Upper lobe of left lung (tissue), 6 donors: ENCODE measurements around the gene SPRED3. TPM values are rescaled to one million over a fixed set of nuclear protein-coding genes. Genes with fewer than 3 reads are reported as not detected.

ENCODE experiments used
- ATAC-seq, 2 donors: fragments of 200-7000 bp; cut with Tn5 transposase; one replicate each; pipeline ENCODE4 v1.9.1; 2022; ENCODE audit warnings: mild to moderate bottlenecking in 2 of 2, moderate library complexity in 2 of 2; ENCODE audit not compliant: low FRiP score in 2 of 2
- DNase-seq, 2 donors: peaks; one replicate each; pipeline ENCODE4 v3.0.0-alpha.2; 2019 to 2020
- H3K27ac ChIP-seq, 4 donors: fragments of 200-600 bp; sonication (generic); one replicate each; pipeline ENCODE4 v1.5.1; 2016 to 2019
- H3K27me3 ChIP-seq, 4 donors: fragments of 200-600 bp; sonication (generic); one replicate each; pipeline ENCODE4 v1.5.1; 2017 to 2019
- H3K36me3 ChIP-seq, 4 donors: fragments of 200-600 bp; sonication (generic); one replicate each; pipeline ENCODE4 v1.5.1; 2016 to 2019
- H3K4me1 ChIP-seq, 4 donors: fragments of 200-600 bp; sonication (generic); one replicate each; pipeline ENCODE4 v1.5.1; 2018 to 2019
- H3K4me3 ChIP-seq, 4 donors: fragments of 200-600 bp; sonication (generic); one replicate each; pipeline ENCODE4 v1.5.1; 2017 to 2019; ENCODE audit warnings: mild to moderate bottlenecking in 2 of 4, moderate library complexity in 1 of 4
- H3K9me3 ChIP-seq, 4 donors: fragments of 200-600 bp; sonication (generic); one replicate each; pipeline ENCODE4 v1.5.1; 2018 to 2019
- CTCF ChIP-seq, 6 experiments: fragments of 450-650 bp in 4 of 6; fragments of 200-600 bp in 2 of 6; sonication (generic) in 2 of 6; IDR thresholded peaks; one replicate each; pipeline ENCODE4 v1.5.1; 2016 to 2019; ENCODE audit warnings: antibody characterized with exemption in 6 of 6
- EP300 ChIP-seq, 4 donors: sonication (generic); formaldehyde crosslinking; IDR thresholded peaks; one replicate each; pipeline ENCODE4 v1.5.1; 2017; ENCODE audit warnings: antibody characterized with exemption in 4 of 4, control low read depth in 2 of 4
- POLR2A ChIP-seq, 4 donors: fragments of 450-650 bp; IDR thresholded peaks; one replicate each; pipeline ENCODE4 v1.5.1; 2016 to 2017; ENCODE audit warnings: antibody characterized with exemption in 4 of 4, mild to moderate bottlenecking in 2 of 4
- POLR2AphosphoS5 ChIP-seq, 2 donors: sonication (generic); formaldehyde crosslinking; IDR thresholded peaks; one replicate each; pipeline ENCODE4 v1.5.1; 2017; ENCODE audit warnings: antibody characterized with exemption in 2 of 2
- WGBS, 2 donors: methylation state at CpG; one replicate each; pipeline ENCODE4 v1.1.5; 2017 to 2018; 5-methylcytosine and 5-hydroxymethylcytosine counted together
- total RNA-seq, 6 donors: library from RNA; depleted of rRNA in 4 of 6; stranded (reverse); fragments of >200 nt in 4 of 6; gene quantifications; one replicate each; pipeline versions ENCODE4 v1.1.0 to v1.2.1, GENCODE V29; 2016 to 2021
- donor health status: DM: no; HTN: no; CAD: no; lungs with moderate emphysema.
- donor health status: DM: no; HTN: yes; CAD: no; lungs with severe emphysema.

SPRED3 gene
- total RNA-seq, 6 donors from 2014 or later, result 0.11 to 2.1 (median 0.85) TPM

GRCh38 chr19:38384209-38385027 is 4.1 kb upstream of the SPRED3 start:
- TF ChIP-seq EP300 (IDR thresholded peaks at IDR 0.05) (no peak), POLR2A (IDR thresholded peaks at IDR 0.05) (no peak), POLR2AphosphoS5 (IDR thresholded peaks at IDR 0.05) (no peak), CTCF (IDR thresholded peaks at IDR 0.05) (no peak)
- WGBS, 2 donors, result 84% methylated on average over 6 to 10 of the region's 10 CpGs
- Histone ChIP-seq H3K4me3 (no peak overlapping the region), H3K27me3 (peaks cover 0 to 18% (median 3%) of the 10 kb centered on the region in 4 donors), H3K9me3 (no peaks in the 10 kb centered on the region), H3K36me3 (peaks cover 17 to 61% (median 51%) of the 10 kb centered on the region in 4 donors), H3K27ac (no peak overlapping the region), H3K4me1 (peaks cover 33 to 40% (median 35%) of the 10 kb centered on the region in 4 donors)
- DNase-seq, result no peak
- no peak for ATAC-seq

GRCh38 chr19:38385057-38385803 is 3.3 kb upstream of the SPRED3 start:
- ATAC-seq, result no peak
- H3K4me3 ChIP-seq, result no peak overlapping the region
- peaks cover 17 to 53% (median 45%) of the 10 kb centered on the region in 4 donors for H3K36me3 ChIP-seq
- no peaks in the 10 kb centered on the region for H3K9me3 ChIP-seq
- peaks cover 33 to 44% (median 38%) of the 10 kb centered on the region in 4 donors for H3K4me1 ChIP-seq
- 84 to 96% methylated on average over 21 to 36 of the region's 40 CpGs for WGBS, 2 donors
- H3K27ac ChIP-seq, result no peak overlapping the region
- peaks cover 0 to 18% (median 3%) of the 10 kb centered on the region in 4 donors for H3K27me3 ChIP-seq
- peak in 1 of 2 donors; percentile 85 for DNase-seq
- TF ChIP-seq POLR2AphosphoS5 (IDR thresholded peaks at IDR 0.05), result no peak
- TF ChIP-seq EP300 (IDR thresholded peaks at IDR 0.05), result no peak
- TF ChIP-seq POLR2A (IDR thresholded peaks at IDR 0.05), result no peak
- no peak for TF ChIP-seq CTCF (IDR thresholded peaks at IDR 0.05)

GRCh38 chr19:38385804-38386257 is 2.7 kb upstream of the SPRED3 start:
- WGBS, 2 donors, result 64 to 75% methylated on average over 39 to 40 of the region's 40 CpGs
- Histone ChIP-seq H3K9me3 (no peaks in the 10 kb centered on the region), H3K36me3 (peaks cover 17 to 47% (median 39%) of the 10 kb centered on the region in 4 donors), H3K4me1 (peaks cover 33 to 44% (median 38%) of the 10 kb centered on the region in 4 donors), H3K27ac (no peak overlapping the region), H3K27me3 (peaks cover 0 to 18% (median 3%) of the 10 kb centered on the region in 4 donors), H3K4me3 (no peak overlapping the region)
- no peak for TF ChIP-seq EP300 (IDR thresholded peaks at IDR 0.05)
- no peak for TF ChIP-seq CTCF (IDR thresholded peaks at IDR 0.05)
- TF ChIP-seq POLR2A (IDR thresholded peaks at IDR 0.05), result no peak
- no peak for TF ChIP-seq POLR2AphosphoS5 (IDR thresholded peaks at IDR 0.05)
- no peak for ATAC-seq
- peak in 1 of 2 donors; percentile 86 for DNase-seq

GRCh38 chr19:38386300-38386970 is 2.1 kb upstream of the SPRED3 start:
- Histone ChIP-seq H3K9me3 (no peaks in the 10 kb centered on the region), H3K27me3 (peaks cover 0 to 18% (median 3%) of the 10 kb centered on the region in 4 donors), H3K27ac (no peak overlapping the region), H3K36me3 (peaks cover 14 to 41% (median 33%) of the 10 kb centered on the region in 4 donors), H3K4me3 (peak overlapping the region in 3 of 4 donors; percentile 54 to 65 (median 62)), H3K4me1 (peaks cover 33 to 44% (median 38%) of the 10 kb centered on the region in 4 donors)
- DNase-seq, result peak in 1 of 2 donors; percentile 87
- no peak for ATAC-seq
- TF ChIP-seq CTCF (IDR thresholded peaks at IDR 0.05), result no peak
- no peak for TF ChIP-seq POLR2AphosphoS5 (IDR thresholded peaks at IDR 0.05)
- no peak for TF ChIP-seq POLR2A (IDR thresholded peaks at IDR 0.05)
- no peak for TF ChIP-seq EP300 (IDR thresholded peaks at IDR 0.05)
- 65 to 77% methylated on average over 11 to 47 of the region's 61 CpGs for WGBS, 2 donors
